ENCODE results near the gene OAS3. TPM values are rescaled to one million over a fixed set of nuclear protein-coding genes. Genes with fewer than 3 reads are reported as not detected.
A peak's percentile ranks its signal among the peaks of the same experiment; 100 is the strongest.

The OAS3 gene
- total and polyA plus RNA-seq, 9 donors: 4.7 to 7.6 (median 6.6) TPM

DNA sequence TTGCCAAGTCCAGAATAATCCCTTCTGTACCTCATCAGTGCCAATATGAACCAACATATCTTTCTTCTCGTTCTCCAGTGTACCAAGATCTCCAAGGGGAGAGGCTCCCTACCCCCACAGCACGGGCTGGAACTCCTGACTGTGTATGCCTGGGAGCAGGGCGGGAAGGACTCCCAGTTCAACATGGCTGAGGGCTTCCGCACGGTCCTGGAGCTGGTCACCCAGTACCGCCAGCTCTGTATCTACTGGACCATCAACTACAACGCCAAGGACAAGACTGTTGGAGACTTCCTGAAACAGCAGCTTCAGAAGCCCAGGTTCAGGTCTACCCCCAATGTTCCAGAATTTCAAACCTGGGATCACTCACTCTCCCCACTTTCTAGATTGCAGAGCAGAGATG is 29.6 kb downstream of the OAS3 start:
- Histone ChIP-seq H3K4me3 (ENCODE audit: low read length) (no peak overlapping the region), H3K27ac (ENCODE audit: low read length) (no peak overlapping the region), H3K4me1 (ENCODE audit: control insufficient read depth, insufficient read depth, low read length) (peaks cover 3% of the 10 kb centered on the region), H3K36me3 (ENCODE audit: control insufficient read depth, insufficient read depth, low read length) (peaks cover 78% of the 10 kb centered on the region), H3K27me3 (ENCODE audit: control insufficient read depth, insufficient read depth, low read length) (no peaks in the 10 kb centered on the region), H3K9me3 (replicated peaks; ENCODE audit: control insufficient read depth, low read depth, low read length) (no peaks in the 10 kb centered on the region)
- 83% methylated on average over 7 of the region's 7 CpGs for WGBS (ENCODE audit: insufficient coverage)
- no peak for DNase-seq

DNA sequence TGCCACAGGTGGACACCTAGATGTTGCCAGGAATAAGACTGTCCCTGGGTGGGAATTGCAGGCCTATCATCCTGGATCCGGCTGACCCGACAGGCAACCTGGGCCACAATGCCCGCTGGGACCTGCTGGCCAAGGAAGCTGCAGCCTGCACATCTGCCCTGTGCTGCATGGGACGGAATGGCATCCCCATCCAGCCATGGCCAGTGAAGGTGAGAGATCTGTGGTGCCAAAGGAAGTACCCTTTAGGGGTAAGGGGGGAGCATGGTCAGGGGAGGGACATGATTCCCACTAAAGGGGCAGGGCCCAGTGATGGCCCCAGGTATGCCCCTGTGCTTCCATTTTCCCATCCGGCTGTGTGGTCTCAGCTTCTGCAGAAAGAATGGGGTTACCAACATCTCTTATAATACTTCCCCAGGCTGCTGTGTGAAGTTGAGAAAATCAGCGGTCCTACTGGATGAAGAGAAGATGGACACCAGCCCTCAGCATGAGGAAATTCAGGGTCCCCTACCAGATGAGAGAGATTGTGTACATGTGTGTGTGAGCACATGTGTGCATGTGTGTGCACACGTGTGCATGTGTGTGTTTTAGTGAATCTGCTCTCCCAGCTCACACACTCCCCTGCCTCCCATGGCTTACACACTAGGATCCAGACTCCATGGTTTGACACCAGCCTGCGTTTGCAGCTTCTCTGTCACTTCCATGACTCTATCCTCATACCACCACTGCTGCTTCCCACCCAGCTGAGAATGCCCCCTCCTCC is 31.5 kb downstream of the OAS3 start:
- DNase-seq: no peak
- no peaks in the 10 kb centered on the region for H3K27me3 ChIP-seq (ENCODE audit: control insufficient read depth, insufficient read depth, low read length)
- no peak overlapping the region for H3K4me3 ChIP-seq (ENCODE audit: low read length)
- WGBS (ENCODE audit: insufficient coverage): 84% methylated on average over 5 of the region's 8 CpGs
- H3K9me3 ChIP-seq (replicated peaks; ENCODE audit: control insufficient read depth, low read depth, low read length): no peaks in the 10 kb centered on the region
- H3K36me3 ChIP-seq (ENCODE audit: control insufficient read depth, insufficient read depth, low read length): peaks cover 60% of the 10 kb centered on the region
- H3K4me1 ChIP-seq (ENCODE audit: control insufficient read depth, insufficient read depth, low read length): peaks cover 7% of the 10 kb centered on the region
- H3K27ac ChIP-seq (ENCODE audit: low read length): no peak overlapping the region

DNA sequence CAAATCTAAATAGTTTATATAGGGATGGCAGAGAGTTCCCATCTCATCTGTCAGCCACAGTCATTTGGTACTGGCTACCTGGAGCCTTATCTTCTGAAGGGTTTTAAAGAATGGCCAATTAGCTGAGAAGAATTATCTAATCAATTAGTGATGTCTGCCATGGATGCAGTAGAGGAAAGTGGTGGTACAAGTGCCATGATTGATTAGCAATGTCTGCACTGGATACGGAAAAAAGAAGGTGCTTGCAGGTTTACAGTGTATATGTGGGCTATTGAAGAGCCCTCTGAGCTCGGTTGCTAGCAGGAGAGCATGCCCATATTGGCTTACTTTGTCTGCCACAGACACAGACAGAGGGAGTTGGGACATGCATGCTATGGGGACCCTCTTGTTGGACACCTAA is 32.1 kb downstream of the OAS3 start:
- H3K4me1 ChIP-seq (ENCODE audit: control insufficient read depth, insufficient read depth, low read length): peaks cover 7% of the 10 kb centered on the region
- H3K4me3 ChIP-seq (ENCODE audit: low read length): no peak overlapping the region
- no peak for DNase-seq
- no peaks in the 10 kb centered on the region for H3K9me3 ChIP-seq (replicated peaks; ENCODE audit: control insufficient read depth, low read depth, low read length)
- WGBS (ENCODE audit: insufficient coverage): 65% methylated on average over 2 of the region's 2 CpGs
- no peaks in the 10 kb centered on the region for H3K27me3 ChIP-seq (ENCODE audit: control insufficient read depth, insufficient read depth, low read length)
- peaks cover 54% of the 10 kb centered on the region for H3K36me3 ChIP-seq (ENCODE audit: control insufficient read depth, insufficient read depth, low read length)
- no peak overlapping the region for H3K27ac ChIP-seq (ENCODE audit: low read length)

DNA sequence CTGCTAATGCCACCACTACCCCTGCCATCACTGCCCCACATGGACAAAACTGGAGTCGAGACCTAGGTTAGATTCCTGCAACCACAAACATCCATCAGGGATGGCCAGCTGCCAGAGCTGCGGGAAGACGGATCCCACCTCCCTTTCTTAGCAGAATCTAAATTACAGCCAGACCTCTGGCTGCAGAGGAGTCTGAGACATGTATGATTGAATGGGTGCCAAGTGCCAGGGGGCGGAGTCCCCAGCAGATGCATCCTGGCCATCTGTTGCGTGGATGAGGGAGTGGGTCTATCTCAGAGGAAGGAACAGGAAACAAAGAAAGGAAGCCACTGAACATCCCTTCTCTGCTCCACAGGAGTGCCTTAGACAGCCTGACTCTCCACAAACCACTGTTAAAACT is 33.0 kb downstream of the OAS3 start:
- DNase-seq: peak; percentile 37
- Histone ChIP-seq H3K4me1 (ENCODE audit: control insufficient read depth, insufficient read depth, low read length) (peaks cover 7% of the 10 kb centered on the region), H3K27ac (ENCODE audit: low read length) (no peak overlapping the region), H3K4me3 (ENCODE audit: low read length) (no peak overlapping the region), H3K9me3 (replicated peaks; ENCODE audit: control insufficient read depth, low read depth, low read length) (no peaks in the 10 kb centered on the region), H3K27me3 (ENCODE audit: control insufficient read depth, insufficient read depth, low read length) (no peaks in the 10 kb centered on the region), H3K36me3 (ENCODE audit: control insufficient read depth, insufficient read depth, low read length) (peaks cover 46% of the 10 kb centered on the region)
- 60% methylated on average over 2 of the region's 5 CpGs for WGBS (ENCODE audit: insufficient coverage)

DNA sequence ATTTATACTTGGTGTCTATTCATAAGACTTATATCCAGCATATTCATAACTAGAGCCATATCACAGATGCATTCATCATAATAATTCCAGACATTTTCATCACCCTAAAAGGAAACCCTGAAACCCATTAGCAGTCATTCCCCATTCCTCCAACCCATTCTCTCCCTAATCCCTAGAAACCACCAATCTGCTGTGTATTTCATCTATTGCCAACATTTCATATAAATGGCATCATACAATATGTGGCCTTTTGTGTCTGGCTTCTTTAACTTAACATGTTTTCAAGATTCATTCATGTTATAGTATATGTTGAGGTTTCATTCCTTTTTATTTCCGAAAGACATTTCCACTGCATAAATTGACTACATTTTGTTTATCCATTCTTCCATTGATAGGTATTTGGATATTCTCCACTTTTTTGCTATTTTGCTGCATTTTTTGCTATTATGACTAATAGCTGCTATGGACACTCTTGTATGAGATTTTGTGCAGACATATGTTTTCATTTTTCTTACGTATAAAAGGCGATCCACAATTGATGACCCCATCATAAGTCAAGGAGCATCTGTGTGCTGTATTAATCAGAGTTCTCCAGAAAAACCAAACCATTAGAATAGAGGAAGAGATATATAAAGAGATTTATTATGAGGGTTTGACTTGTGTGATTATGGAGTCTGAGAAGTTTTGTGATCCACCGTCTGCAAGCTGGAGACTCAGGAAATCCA is 34.9 kb downstream of the OAS3 start:
- H3K9me3 ChIP-seq (replicated peaks; ENCODE audit: control insufficient read depth, low read depth, low read length): no peaks in the 10 kb centered on the region
- H3K27ac ChIP-seq (ENCODE audit: low read length): no peak overlapping the region
- H3K36me3 ChIP-seq (ENCODE audit: control insufficient read depth, insufficient read depth, low read length): peaks cover 27% of the 10 kb centered on the region
- WGBS (ENCODE audit: insufficient coverage): 29% methylated on average over 1 of the region's 4 CpGs
- DNase-seq: no peak
- no peak overlapping the region for H3K4me3 ChIP-seq (ENCODE audit: low read length)
- no peaks in the 10 kb centered on the region for H3K27me3 ChIP-seq (ENCODE audit: control insufficient read depth, insufficient read depth, low read length)
- H3K4me1 ChIP-seq (ENCODE audit: control insufficient read depth, insufficient read depth, low read length): peaks cover 15% of the 10 kb centered on the region

DNA sequence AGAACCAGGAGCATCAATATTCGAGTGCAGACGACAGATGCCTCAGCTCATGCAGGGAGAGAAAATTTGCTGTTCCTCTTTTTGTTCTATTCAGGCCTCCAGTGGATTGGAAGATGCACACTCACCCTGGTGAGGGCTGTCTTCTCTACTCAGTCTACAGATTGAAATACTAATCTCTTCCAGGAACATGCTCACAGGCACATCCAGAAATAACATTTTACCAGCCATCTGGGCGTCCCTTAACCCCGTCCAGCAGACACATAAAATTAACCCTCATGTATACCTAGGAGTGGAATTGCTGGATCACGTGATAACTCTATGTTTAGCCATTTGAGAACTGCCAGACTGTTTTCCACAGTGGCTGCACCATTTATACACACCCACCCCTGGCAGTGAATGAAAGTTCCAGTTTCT is 35.6 kb downstream of the OAS3 start:
- peaks cover 17% of the 10 kb centered on the region for H3K4me1 ChIP-seq (ENCODE audit: control insufficient read depth, insufficient read depth, low read length)

DNA sequence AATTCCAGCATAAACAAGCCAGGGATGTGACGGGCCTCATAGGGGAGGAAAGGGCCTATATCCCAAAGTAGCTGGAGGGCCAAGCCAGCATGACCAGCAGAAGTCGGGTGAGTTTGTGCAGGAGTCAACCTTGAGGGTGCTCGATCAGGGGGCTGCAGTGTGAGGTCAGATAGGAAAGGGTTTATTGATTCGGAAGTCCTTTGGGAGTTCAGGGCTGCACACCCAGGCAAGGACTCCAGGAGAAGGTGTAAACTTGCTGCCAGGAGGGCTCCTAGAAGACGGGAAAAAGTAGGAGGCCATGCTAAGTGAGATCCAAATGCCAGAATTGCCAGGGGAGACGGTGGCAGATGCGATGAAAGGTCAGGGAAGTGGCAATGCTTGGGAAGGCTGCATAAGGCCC is 36.6 kb downstream of the OAS3 start:
- H3K4me1 ChIP-seq (ENCODE audit: control insufficient read depth, insufficient read depth, low read length): peaks cover 23% of the 10 kb centered on the region
- WGBS (ENCODE audit: insufficient coverage): 86% methylated on average over 7 of the region's 7 CpGs
- H3K9me3 ChIP-seq (replicated peaks; ENCODE audit: control insufficient read depth, low read depth, low read length): no peaks in the 10 kb centered on the region

More for the DNA sequence above, 35.6 kb downstream of the OAS3 start:
- no peak for DNase-seq
- 50% methylated on average over 2 of the region's 5 CpGs for WGBS (ENCODE audit: insufficient coverage)
- H3K9me3 ChIP-seq (replicated peaks; ENCODE audit: control insufficient read depth, low read depth, low read length): no peaks in the 10 kb centered on the region
- no peaks in the 10 kb centered on the region for H3K27me3 ChIP-seq (ENCODE audit: control insufficient read depth, insufficient read depth, low read length)
- H3K36me3 ChIP-seq (ENCODE audit: control insufficient read depth, insufficient read depth, low read length): peaks cover 24% of the 10 kb centered on the region
- H3K4me3 ChIP-seq (ENCODE audit: low read length): no peak overlapping the region
- no peak overlapping the region for H3K27ac ChIP-seq (ENCODE audit: low read length)

GRCh38 chr12:112977139-112977538 is 38.9 kb downstream of the OAS3 start:
- Histone ChIP-seq H3K36me3 (ENCODE audit: control insufficient read depth, insufficient read depth, low read length) (no peaks in the 10 kb centered on the region), H3K27me3 (ENCODE audit: control insufficient read depth, insufficient read depth, low read length) (no peaks in the 10 kb centered on the region), H3K4me3 (ENCODE audit: low read length) (no peak overlapping the region), H3K9me3 (replicated peaks; ENCODE audit: control insufficient read depth, low read depth, low read length) (no peaks in the 10 kb centered on the region), H3K4me1 (ENCODE audit: control insufficient read depth, insufficient read depth, low read length) (peaks cover 20% of the 10 kb centered on the region), H3K27ac (ENCODE audit: low read length) (no peak overlapping the region)
- WGBS (ENCODE audit: insufficient coverage): 42% methylated on average over 2 of the region's 3 CpGs
- DNase-seq: no peak

More for the DNA sequence above, 36.6 kb downstream of the OAS3 start:
- no peak for DNase-seq
- peaks cover 13% of the 10 kb centered on the region for H3K36me3 ChIP-seq (ENCODE audit: control insufficient read depth, insufficient read depth, low read length)
- no peak overlapping the region for H3K4me3 ChIP-seq (ENCODE audit: low read length)
- no peak overlapping the region for H3K27ac ChIP-seq (ENCODE audit: low read length)
- H3K27me3 ChIP-seq (ENCODE audit: control insufficient read depth, insufficient read depth, low read length): no peaks in the 10 kb centered on the region

DNA sequence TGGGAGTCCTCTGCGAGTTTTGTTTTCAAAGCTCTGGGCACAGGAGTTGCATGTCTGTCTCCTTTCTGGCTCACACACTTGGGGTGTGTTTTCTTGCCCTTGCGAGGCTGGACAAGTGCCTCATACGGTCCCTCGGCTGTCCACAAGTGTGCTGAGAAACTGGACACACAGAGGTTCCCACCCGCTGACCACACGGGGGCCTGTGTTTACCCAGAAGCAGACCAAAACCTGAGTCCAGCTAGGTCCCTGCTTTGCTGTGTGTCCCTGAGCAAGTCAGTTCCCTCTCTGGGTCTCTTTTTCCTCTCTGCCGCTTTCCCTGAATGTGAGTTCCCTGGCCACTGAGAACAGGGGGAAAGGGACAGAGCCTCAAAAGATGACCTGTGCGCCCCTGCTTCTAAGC is 39.4 kb downstream of the OAS3 start:
- no peak for DNase-seq
- no peaks in the 10 kb centered on the region for H3K27me3 ChIP-seq (ENCODE audit: control insufficient read depth, insufficient read depth, low read length)
- H3K4me1 ChIP-seq (ENCODE audit: control insufficient read depth, insufficient read depth, low read length): peaks cover 20% of the 10 kb centered on the region
- peak overlapping the region; percentile 80 for H3K27ac ChIP-seq (ENCODE audit: low read length)
- no peaks in the 10 kb centered on the region for H3K9me3 ChIP-seq (replicated peaks; ENCODE audit: control insufficient read depth, low read depth, low read length)
- WGBS (ENCODE audit: insufficient coverage): 78% methylated on average over 7 of the region's 8 CpGs
- no peak overlapping the region for H3K4me3 ChIP-seq (ENCODE audit: low read length)
- no peaks in the 10 kb centered on the region for H3K36me3 ChIP-seq (ENCODE audit: control insufficient read depth, insufficient read depth, low read length)

- peak within 1 kb of the TSS; percentile 80 for H3K27ac ChIP-seq (ENCODE audit: low read length)
- no peaks in the 10 kb centered on the region for H3K9me3 ChIP-seq (replicated peaks; ENCODE audit: control insufficient read depth, low read depth, low read length)
- WGBS (ENCODE audit: insufficient coverage): 43% methylated on average over 16 of the region's 19 CpGs
- H3K4me1 ChIP-seq (ENCODE audit: control insufficient read depth, insufficient read depth, low read length): peaks cover 20% of the 10 kb centered on the region
- peak; percentile 59 for DNase-seq
- no peaks in the 10 kb centered on the region for H3K36me3 ChIP-seq (ENCODE audit: control insufficient read depth, insufficient read depth, low read length)
- peak within 1 kb of the TSS; percentile 50 for H3K4me3 ChIP-seq (ENCODE audit: low read length)
- H3K27me3 ChIP-seq (ENCODE audit: control insufficient read depth, insufficient read depth, low read length): no peaks in the 10 kb centered on the region
These were observed 40.1 kb downstream of the OAS3 start, which contains the start of gene OAS2 for GRCh38 chr12:112978163-112979040. TSS of gene OAS2 (plus strand) at chr12:112978519. CDS start at chr12:112978609, 90 bp downstream.

Measured in muscle of leg (tissue), 11 donors.